HepG2 (cell line): ENCODE results near the gene AIP. TPM values are rescaled to one million over a fixed set of nuclear protein-coding genes. Genes with fewer than 3 reads are reported as not detected.

Experiments used
- ATAC-seq: fragments of 200-7000 bp; cut with Tn5 transposase; 3 replicates; pipeline ENCODE4 v1.9.1; 2020; ENCODE audit warnings: mild to moderate bottlenecking, moderate library complexity
- BruUV-seq: library from RNA; stranded (reverse); fragments of 400-500 nt; replicated peaks from 2 replicates; lab custom pipeline; 2021; lab: Mats Ljungman, UMichigan
- CTCF ChIA-PET: fragments of 300-600 bp; formaldehyde crosslinking; extraction: SDS; loops from one replicate; lab custom pipeline; 2021; ENCODE audit warnings: low total read pairs, inconsistent platforms, low intra/inter-chr PET ratio; lab: Yijun Ruan, JAX
- POLR2A ChIA-PET: fragments of 350-600 bp; sonication (Branson Sonifier 250); formaldehyde crosslinking; loops from one replicate; lab custom pipeline; 2020; ENCODE audit warnings: antibody characterized with exemption, inconsistent platforms; lab: Yijun Ruan, JAX
- DNase-seq: peaks from one replicate; pipeline ENCODE4 v3.0.0-alpha.2; 2015; ENCODE audit warnings: low spot score
- FAIRE-seq: peaks from 3 replicates; lab custom pipeline; 2011; peaks lifted over from hg19 to GRCh38; lab: Jason Lieb, UNC
- H2AFZ ChIP-seq: one replicate; pipeline ENCODE4 v1.6.1; 2011; ENCODE audit warnings: low read length, inconsistent platforms
- H3K27ac ChIP-seq: fragments of 300-600 bp; 3 replicates; pipeline ENCODE4 v1.8.0; 2011; ENCODE audit warnings: mixed run types, mild to moderate bottlenecking, mixed read lengths, low read length, inconsistent platforms; ENCODE audit not compliant: insufficient read depth; ENCODE audit errors: extremely low read length
- H3K27me3 ChIP-seq, 2 experiments: fragments of 200-600 bp in 1 of 2; 2 replicates in 1 of 2; 3 replicates in 1 of 2; pipeline versions ENCODE4 v1.6.0 to v1.8.0; 2011; ENCODE audit warnings: low read length in 2 of 2, mild to moderate bottlenecking in 2 of 2, moderate library complexity in 2 of 2, inconsistent platforms in 1 of 2; ENCODE audit not compliant: insufficient read depth in 2 of 2, control insufficient read depth in 1 of 2
- H3K36me3 ChIP-seq, 2 experiments: fragments of 200-600 bp in 1 of 2; replicated peaks in 1 of 2; 2 replicates in 1 of 2; 3 replicates in 1 of 2; pipeline versions ENCODE4 v1.5.1 to v1.8.0; 2011; ENCODE audit warnings: low read length in 2 of 2, inconsistent platforms in 1 of 2; ENCODE audit not compliant: insufficient read depth in 2 of 2, control insufficient read depth in 1 of 2
- H3K4me1 ChIP-seq: 2 replicates; pipeline ENCODE4 v1.5.1; 2012; ENCODE audit warnings: low read length, inconsistent platforms; ENCODE audit not compliant: insufficient read depth
- H3K4me2 ChIP-seq: 2 replicates; pipeline ENCODE4 v1.6.0; 2011; ENCODE audit warnings: low read depth, low read length, inconsistent platforms
- H3K4me3 ChIP-seq, 3 experiments: fragments of 200-600 bp in 1 of 3; sonication (generic), shearing (Covaris generic) in 1 of 3; replicated peaks in 1 of 3; 2 replicates each; pipeline ENCODE4 v1.5.1; 2011 to 2016; ENCODE audit warnings: low read length in 3 of 3, inconsistent platforms in 2 of 3, low read depth in 2 of 3, mild to moderate bottlenecking in 2 of 3, control low read depth in 1 of 3, mixed read lengths in 1 of 3; ENCODE audit not compliant: insufficient read depth in 1 of 3
- H3K79me2 ChIP-seq: one replicate; pipeline ENCODE4 v1.6.1; 2011; ENCODE audit warnings: low read length, inconsistent platforms; ENCODE audit not compliant: insufficient read depth
- H3K9ac ChIP-seq: 2 replicates; pipeline ENCODE4 v1.6.0; 2011; ENCODE audit warnings: mild to moderate bottlenecking, low read depth, low read length, inconsistent platforms; ENCODE audit not compliant: insufficient read depth
- H3K9me3 ChIP-seq: 2 replicates; pipeline ENCODE4 v1.5.1; 2012; ENCODE audit warnings: mild to moderate bottlenecking, low read length
- H4K20me1 ChIP-seq: 2 replicates; pipeline ENCODE4 v1.6.0; 2011; ENCODE audit warnings: inconsistent platforms, mild to moderate bottlenecking, low read length, moderate library complexity; ENCODE audit not compliant: insufficient read depth
- ARHGAP35 ChIP-seq: sonication (generic); formaldehyde crosslinking; IDR thresholded peaks from 2 replicates; pipeline ENCODE4 v1.9.0; 2022; ENCODE audit warnings: mild to moderate bottlenecking, inconsistent platforms, moderate library complexity, missing genetic modification reagents, borderline replicate concordance
- CEBPG ChIP-seq: IDR thresholded peaks from 2 replicates; pipeline ENCODE4 v1.6.1; 2016
- HMGA1 ChIP-seq: sonication (generic); formaldehyde crosslinking; conservative IDR thresholded peaks from 2 replicates; pipeline ENCODE4 v1.4.0; 2020; ENCODE audit warnings: missing genetic modification reagents
- LCORL ChIP-seq, 2 experiments: fragments of 450-650 bp in 1 of 2; sonication (generic) in 1 of 2; formaldehyde crosslinking in 1 of 2; IDR thresholded peaks; 2 replicates each; pipeline versions ENCODE4 v1.5.0 to v1.6.1; 2017 to 2020; ENCODE audit warnings: antibody characterized with exemption in 1 of 2, missing genetic modification reagents in 1 of 2
- NFE2 ChIP-seq: sonication (generic); formaldehyde crosslinking; IDR thresholded peaks from 2 replicates; pipeline ENCODE4 v1.4.0; 2020; ENCODE audit warnings: missing genetic modification reagents
- RFX1 ChIP-seq: fragments of 450-650 bp; IDR thresholded peaks from 2 replicates; pipeline ENCODE4 v1.6.1; 2017
- SNAI1 ChIP-seq: sonication (generic); formaldehyde crosslinking; IDR thresholded peaks from 2 replicates; pipeline ENCODE4 v1.5.0; 2020; ENCODE audit warnings: mild to moderate bottlenecking, missing genetic modification reagents, borderline replicate concordance
- ZNF224 ChIP-seq: sonication (generic); formaldehyde crosslinking; IDR thresholded peaks from 2 replicates; pipeline ENCODE4 v1.5.0; 2020; ENCODE audit warnings: mild to moderate bottlenecking, missing genetic modification reagents
- ZNF431 ChIP-seq: sonication (generic); formaldehyde crosslinking; IDR thresholded peaks from 2 replicates; pipeline ENCODE4 v1.9.0; 2022; ENCODE audit warnings: missing genetic modification reagents, low read depth, mild to moderate bottlenecking, borderline replicate concordance
- ZNF724P ChIP-seq: sonication (generic); formaldehyde crosslinking; IDR thresholded peaks from 2 replicates; pipeline ENCODE4 v1.8.0; 2022; ENCODE audit warnings: missing genetic modification reagents, borderline replicate concordance
- ZSCAN30 ChIP-seq: sonication (generic); formaldehyde crosslinking; IDR thresholded peaks from 2 replicates; pipeline ENCODE4 v1.5.0; 2020; ENCODE audit warnings: mild to moderate bottlenecking, missing genetic modification reagents
- WGBS: methylation state at CpG from one replicate; pipeline ENCODE4 v1.1.6; 2017; ENCODE audit warnings: low lambda C conversion rate; 5-methylcytosine and 5-hydroxymethylcytosine counted together
- in situ Hi-C: cut with HindIII; loops from 2 replicates; pipeline ENCODE4 v1.10.0; 2017; ENCODE audit warnings: low pct_unique_long_range_greater_than_20kb; ENCODE audit not compliant: extremely low pct_ligation_motif_present
- intact Hi-C: fragments of 100-400 bp; cut with micrococcal nuclease; formaldehyde crosslinking; loops from one replicate; pipeline ENCODE4 v1.10.0; 2022; ENCODE audit not compliant: unreplicated experiment
- polyA plus RNA-seq, 8 experiments: library from polyadenylated mRNA; depleted of rRNA in 3 of 8; stranded (reverse) in 7 of 8; unstranded in 1 of 8; fragments of >200 nt; fragmentation: Illumina TruSeq in 4 of 8; extraction: Trizol in 4 of 8; gene quantifications; 2 replicates each; pipeline versions ENCODE4 v1.2.1 to v1.2.3, GENCODE V29; 2011 to 2016; ENCODE audit warnings: low read depth in 4 of 8, missing spikeins in 1 of 8, mixed read lengths in 1 of 8; ENCODE audit not compliant: insufficient read depth in 1 of 8
- total RNA-seq, 5 experiments: library from RNA; depleted of rRNA; stranded (reverse); fragments of >200 nt; fragmentation: Illumina TruSeq; extraction: Trizol; gene quantifications; 2 replicates each; pipeline ENCODE4 v1.2.3, GENCODE V29; 2016; ENCODE audit warnings: low read depth in 1 of 5
- TF ChIP-seq, protein P1 (sequence below), 2 experiments: fragments of 450-650 bp in 1 of 2; sonication (generic) in 1 of 2; formaldehyde crosslinking; IDR thresholded peaks; 2 replicates each; pipeline versions ENCODE4 v1.5.0 to v1.8.0; 2020 to 2022; ENCODE audit warnings: mild to moderate bottlenecking in 1 of 2, missing genetic modification reagents in 1 of 2
- TF ChIP-seq, protein P2 (sequence below): sonication (generic); formaldehyde crosslinking; IDR thresholded peaks from 2 replicates; pipeline ENCODE4 v1.5.0; 2020; ENCODE audit warnings: missing genetic modification reagents, mild to moderate bottlenecking, borderline replicate concordance

AIP gene
- total and polyA plus RNA-seq, 2 of the 13 experiments (the other 11 are each of a cell fraction or from before 2014, with no cell fraction given): 51.8 to 110 TPM

DNA sequence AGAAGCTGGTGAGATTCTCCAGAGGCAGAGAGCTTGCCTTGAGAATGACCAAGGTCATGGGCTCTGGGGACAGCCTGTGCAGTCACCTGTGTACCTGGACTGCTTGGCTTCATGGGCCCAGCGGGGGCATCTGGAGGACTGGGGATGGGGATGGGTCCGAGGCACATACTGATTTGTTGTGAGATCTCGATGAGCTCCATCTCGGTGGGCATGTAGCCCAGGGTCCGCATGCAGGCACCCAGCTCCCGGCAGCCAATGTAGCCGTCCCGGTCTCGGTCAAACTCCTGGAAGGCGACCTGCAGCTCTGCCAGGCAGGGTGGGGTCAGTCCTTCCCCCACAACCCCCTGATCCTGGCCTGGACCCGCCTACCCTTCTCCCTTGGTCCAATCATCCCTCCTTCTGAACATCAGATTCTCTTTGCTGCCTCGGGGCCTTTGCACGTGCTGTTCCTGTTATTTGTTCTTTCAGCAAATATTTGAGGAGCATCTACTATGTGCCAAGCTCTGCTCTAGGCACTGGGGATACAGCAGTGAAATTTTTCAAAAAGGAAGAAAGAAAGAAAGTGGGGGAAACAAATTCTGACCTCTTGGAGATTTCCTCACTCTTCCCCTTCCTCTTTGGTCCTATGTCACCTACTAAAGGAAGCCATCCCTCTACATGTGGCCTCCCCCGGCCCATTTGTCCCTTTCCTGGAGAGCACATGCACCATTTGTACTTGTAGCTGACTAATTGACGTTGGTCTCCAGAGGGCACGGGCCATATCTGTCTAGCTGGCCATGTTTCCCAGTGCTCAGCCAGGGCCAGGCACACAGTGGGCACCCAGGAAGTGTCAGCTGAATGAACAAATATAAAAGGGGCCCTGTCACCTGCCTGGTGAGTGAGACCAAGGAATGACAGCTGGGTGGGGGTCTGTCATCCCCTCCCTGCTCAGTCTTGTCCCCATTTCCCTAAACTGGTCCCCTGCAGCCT, 38.3 kb downstream of the AIP start:
- in situ Hi-C loops (no loop called here), intact Hi-C loops (loop anchor here (10.0 kb wide), 1 partner anchor 556 kb away; no protein-coding TSS in a partner anchor)
- BruUV-seq: no TSS peak
- no peak for FAIRE-seq
- ATAC-seq: no peak
- DNase-seq: no peak
- ChIA-PET POLR2A (no interaction called here), CTCF (no interaction called here)
- no peak overlapping the region for H2AFZ ChIP-seq
- H3K4me3 ChIP-seq: no peak overlapping the region
- H3K4me1 ChIP-seq: no peaks in the 10 kb centered on the region
- H4K20me1 ChIP-seq: no peaks in the 10 kb centered on the region
- H3K27me3 ChIP-seq: peaks cover 7 to 22% of the 10 kb centered on the region in 2 experiments; a peak in 4 of 5 replicates
- H3K36me3 ChIP-seq: no peaks in the 10 kb centered on the region
- 29% methylated on average over 7 of the region's 16 CpGs for WGBS
- no peak overlapping the region for H3K9ac ChIP-seq
- no peak overlapping the region for H3K4me2 ChIP-seq
- no peak overlapping the region for H3K27ac ChIP-seq
- H3K9me3 ChIP-seq: no peaks in the 10 kb centered on the region
- no peaks in the 10 kb centered on the region for H3K79me2 ChIP-seq
- TF ChIP-seq ZNF224 (CRISPR knock-in tag): no peak
- TF ChIP-seq HMGA1 (CRISPR knock-in tag): no peak
- no peak for TF ChIP-seq ZNF431 (CRISPR knock-in tag)
- TF ChIP-seq, protein P1, sequence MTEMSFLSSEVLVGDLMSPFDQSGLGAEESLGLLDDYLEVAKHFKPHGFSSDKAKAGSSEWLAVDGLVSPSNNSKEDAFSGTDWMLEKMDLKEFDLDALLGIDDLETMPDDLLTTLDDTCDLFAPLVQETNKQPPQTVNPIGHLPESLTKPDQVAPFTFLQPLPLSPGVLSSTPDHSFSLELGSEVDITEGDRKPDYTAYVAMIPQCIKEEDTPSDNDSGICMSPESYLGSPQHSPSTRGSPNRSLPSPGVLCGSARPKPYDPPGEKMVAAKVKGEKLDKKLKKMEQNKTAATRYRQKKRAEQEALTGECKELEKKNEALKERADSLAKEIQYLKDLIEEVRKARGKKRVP (CRISPR knock-in tag; IDR thresholded peaks at IDR 0.05): no peak
- no peak for TF ChIP-seq RFX1
- TF ChIP-seq SNAI1: no peak
- no peak for TF ChIP-seq CEBPG (CRISPR knock-in tag)
- TF ChIP-seq ZSCAN30 (CRISPR knock-in tag): no peak
- TF ChIP-seq, protein P2, sequence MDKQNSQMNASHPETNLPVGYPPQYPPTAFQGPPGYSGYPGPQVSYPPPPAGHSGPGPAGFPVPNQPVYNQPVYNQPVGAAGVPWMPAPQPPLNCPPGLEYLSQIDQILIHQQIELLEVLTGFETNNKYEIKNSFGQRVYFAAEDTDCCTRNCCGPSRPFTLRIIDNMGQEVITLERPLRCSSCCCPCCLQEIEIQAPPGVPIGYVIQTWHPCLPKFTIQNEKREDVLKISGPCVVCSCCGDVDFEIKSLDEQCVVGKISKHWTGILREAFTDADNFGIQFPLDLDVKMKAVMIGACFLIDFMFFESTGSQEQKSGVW (CRISPR knock-in tag): no peak
- TF ChIP-seq NFE2 (CRISPR knock-in tag): no peak
- no peak for TF ChIP-seq ZNF724P (CRISPR knock-in tag)
- no peak for TF ChIP-seq LCORL (IDR thresholded peaks at IDR 0.05)
- TF ChIP-seq LCORL (CRISPR knock-in tag; IDR thresholded peaks at IDR 0.05): no peak
- TF ChIP-seq ARHGAP35 (CRISPR knock-in tag): no peak
